ENCODE measurements around the gene CRBN. TPM values are rescaled to one million over a fixed set of nuclear protein-coding genes. Genes with fewer than 3 reads are reported as not detected.
A peak's percentile ranks its signal among the peaks of the same experiment; 100 is the strongest.

Gene CRBN
- total and polyA plus RNA-seq, 2 donors (not counting 3 experiments of a cell fraction or from before 2014, with no cell fraction given), result 25.2 to 36.1 TPM

GRCh38 chr3:3191675-3192285 lies 12.3 kb upstream of the CRBN start:
- ChIA-PET CTCF (interaction anchor here (0.8 to 3.1 kb wide), 3 partner anchors 9 to 1099 kb away, joined by 3 to 19 read pairs (median 3); no protein-coding TSS in a partner anchor), POLR2A (no interaction called here)
- peaks cover 0 to 3% of the 10 kb centered on the region in 2 experiments for H3K27me3 ChIP-seq (ENCODE audit: control insufficient read depth in 2 of 2, insufficient read depth in 2 of 2, low read length in 2 of 2)
- H3K9me3 ChIP-seq (replicated peaks; ENCODE audit: control insufficient read depth, insufficient read depth, low read length), result no peaks in the 10 kb centered on the region
- H3K79me2 ChIP-seq (ENCODE audit: control insufficient read depth, insufficient read depth, low read length), result no peaks in the 10 kb centered on the region
- H4K20me1 ChIP-seq (replicated peaks; ENCODE audit: control insufficient read depth, extremely low read depth, insufficient read depth, low read length), result no peaks in the 10 kb centered on the region
- H3K27ac ChIP-seq (ENCODE audit: insufficient read depth, low read depth, low read length), result no peak overlapping the region
- BruUV-seq (replicated peaks), result no TSS peak
- no peaks in the 10 kb centered on the region for H3K4me1 ChIP-seq (ENCODE audit: control insufficient read depth, extremely low read depth, insufficient read depth, low read length)
- H3K4me3 ChIP-seq (replicated peaks in 1 of 3; ENCODE audit: insufficient read depth in 1 of 3, low read depth in 1 of 3, low read length in 3 of 3), result no peak overlapping the region
- H3K9ac ChIP-seq (replicated peaks; ENCODE audit: extremely low read depth, insufficient read depth, low read length), result no peak overlapping the region
- no peaks in the 10 kb centered on the region for H3K36me3 ChIP-seq (ENCODE audit: control insufficient read depth in 2 of 2, extremely low read depth in 1 of 2, insufficient read depth in 2 of 2, low read length in 2 of 2)
- dilution Hi-C loops (cut with MboI; ENCODE audit: extremely low pct_ligation_motif_present, low sequenced_read_pairs), result no loop called here
- TF ChIP-seq JUN (IDR thresholded peaks at IDR 0.05; ENCODE audit: borderline replicate concordance, insufficient read depth, insufficient read length, low read depth), result no peak
- TF ChIP-seq GATA2 (IDR thresholded peaks at IDR 0.05; ENCODE audit: insufficient read depth, insufficient read length, low read depth, low read length), result peak; percentile 34
- TF ChIP-seq MAX (IDR thresholded peaks at IDR 0.05; ENCODE audit: insufficient read depth, insufficient read length), result no peak
- no peak for TF ChIP-seq CTCF (IDR thresholded peaks at IDR 0.05; ENCODE audit: extremely low read depth in 1 of 2, insufficient read depth in 1 of 2, low read depth in 1 of 2, low read length in 2 of 2)
- no peaks in the 10 kb centered on the region for H3K9me1 ChIP-seq (replicated peaks; ENCODE audit: control insufficient read depth, extremely low read depth, insufficient read depth, low read length)
- no peak overlapping the region for H3K4me2 ChIP-seq (ENCODE audit: insufficient read depth, low read length)
- intact Hi-C loops (cut with micrococcal nuclease), result no loop called here
- DNase-seq (ENCODE audit: low read depth, low spot score) (peak; percentile 13), FAIRE-seq (no peak)
- H2AFZ ChIP-seq (ENCODE audit: low read depth, low read length), result no peak overlapping the region
